Activated CD4-positive, alpha-beta T cell treated with anti-CD3 and anti-CD28 coated beads for 4 hours (primary cell): ENCODE results near the gene ZMYM4.
"Not testable (repeated sequence)": the region's sequence is repeated elsewhere in the genome, so short reads cannot be mapped to it uniquely, and the experiment has no call there.

Experiments used
- DNase-seq, 2 donors: peaks; one replicate each; pipeline ENCODE4 v3.0.0-alpha.2; 2020

Gene ZMYM4

GRCh38 chr1:35461966-35462651 is 193.6 kb downstream of the ZMYM4 start:
- DNase-seq: no peak

- no peak for DNase-seq
These were observed 194.7 kb downstream of the ZMYM4 start for GRCh38 chr1:35463232-35463631.

- DNase-seq: not testable (repeated sequence)
These were observed 195.2 kb downstream of the ZMYM4 start for GRCh38 chr1:35463749-35464148.

- no peak for DNase-seq
These were observed 197.6 kb downstream of the ZMYM4 start for GRCh38 chr1:35466120-35466519.

DNA sequence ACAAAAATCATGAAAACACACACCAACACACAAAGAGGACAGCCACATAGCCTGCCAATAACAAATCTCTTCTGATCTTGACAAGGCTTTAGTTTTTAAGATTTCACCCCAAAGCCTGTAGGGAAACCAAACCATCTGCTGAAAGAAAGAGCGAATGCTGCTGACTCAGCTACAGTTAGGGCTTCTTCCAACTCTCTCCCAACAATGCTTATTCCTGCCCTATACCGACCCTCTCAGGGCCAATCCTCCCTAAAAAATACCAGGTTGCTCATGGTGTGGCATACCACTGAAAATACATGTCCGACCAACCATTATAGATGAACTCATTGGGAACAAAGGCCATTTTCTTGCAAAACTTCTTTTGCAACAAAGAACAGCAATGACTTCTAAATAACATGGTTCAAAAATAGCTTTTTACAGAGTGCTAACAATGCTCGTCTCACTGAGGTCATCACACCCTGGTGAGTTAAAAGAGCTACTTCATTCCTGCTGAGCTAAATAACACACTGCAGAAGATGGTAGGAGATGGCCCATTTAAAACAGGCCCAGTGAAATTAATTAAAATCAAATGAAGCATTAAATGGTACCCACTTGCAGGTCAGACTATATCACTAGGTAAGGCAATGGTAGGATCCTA is 202.6 kb downstream of the ZMYM4 start:
- no peak for DNase-seq
